GM21381 (cell line): Measurements from ENCODE around the gene OGG1.
A peak's percentile ranks its signal among the peaks of the same experiment; 100 is the strongest.

Experiments used
- ATAC-seq: cut with Tn5 transposase; IDR thresholded peaks from one replicate; pipeline ENCODE4 v1.9.1; 2021; ENCODE audit warnings: mild to moderate bottlenecking, moderate library complexity; ENCODE audit not compliant: unreplicated experiment

Gene OGG1

GRCh38 chr3:9781978-9782603, 32.3 kb downstream of the OGG1 start:
- no peak for ATAC-seq

GRCh38 chr3:9782770-9783169, 33.0 kb downstream of the OGG1 start:
- ATAC-seq: no peak

GRCh38 chr3:9783954-9784353, 34.2 kb downstream of the OGG1 start:
- ATAC-seq: no peak

- ATAC-seq: no peak
Measured at GRCh38 chr3:9784965-9785364, 35.2 kb downstream of the OGG1 start.

- no peak for ATAC-seq
Measured at GRCh38 chr3:9785602-9786001, 35.9 kb downstream of the OGG1 start.

- no peak for ATAC-seq
Measured at GRCh38 chr3:9786209-9786739, 36.5 kb downstream of the OGG1 start.

GRCh38 chr3:9786825-9787669, 37.3 kb downstream of the OGG1 start:
- no peak for ATAC-seq

GRCh38 chr3:9787714-9788113, 38.0 kb downstream of the OGG1 start:
- no peak for ATAC-seq

GRCh38 chr3:9791127-9791526, 41.4 kb downstream of the OGG1 start:
- ATAC-seq: no peak

- ATAC-seq: no peak
Measured at GRCh38 chr3:9791790-9792404, 42.1 kb downstream of the OGG1 start.

- peak; percentile 79 for ATAC-seq
Measured at GRCh38 chr3:9792405-9793160, 42.8 kb downstream of the OGG1 start, which contains the start of the genes ARPC4 and TADA3. TSS of gene ARPC4 (plus strand) at chr3:9793082. CDS start at chr3:9793122, 40 bp downstream. TSS of gene TADA3 (minus strand) at chr3:9792473. CDS start at chr3:9791466, 1,007 bp downstream.

GRCh38 chr3:9793161-9793781, 43.5 kb downstream of the OGG1 start:
- peak; percentile 0 for ATAC-seq

- no peak for ATAC-seq
Measured at GRCh38 chr3:9794400-9794799, 44.6 kb downstream of the OGG1 start.

- ATAC-seq: no peak
Measured at GRCh38 chr3:9795207-9795606, 45.5 kb downstream of the OGG1 start.

GRCh38 chr3:9797196-9797945, 47.6 kb downstream of the OGG1 start:
- ATAC-seq: no peak

- ATAC-seq: no peak
Measured at GRCh38 chr3:9800529-9800928, 50.8 kb downstream of the OGG1 start.

GRCh38 chr3:9803494-9803893, 53.7 kb downstream of the OGG1 start:
- ATAC-seq: no peak

GRCh38 chr3:9804996-9805395, 55.2 kb downstream of the OGG1 start:
- no peak for ATAC-seq

- ATAC-seq: no peak
Measured at GRCh38 chr3:9806137-9806536, 56.4 kb downstream of the OGG1 start.
